HepG2 (cell line): ENCODE data around the gene CALR. TPM values are rescaled to one million over a fixed set of nuclear protein-coding genes. Genes with fewer than 3 reads are reported as not detected.
A peak's percentile ranks its signal among the peaks of the same experiment; 100 is the strongest.

ENCODE experiments used
- AGO2 ChIP-seq: fragments of 200-400 bp; formaldehyde crosslinking; optimal IDR thresholded peaks from 2 replicates; pipeline ENCODE3; 2017; ENCODE audit warnings: mild to moderate bottlenecking, low read depth, low read length, moderate library complexity
- ATM ChIP-seq: fragments of 450-650 bp; IDR thresholded peaks from 2 replicates; pipeline ENCODE4 v1.7.1; 2017; ENCODE audit warnings: mild to moderate bottlenecking, borderline replicate concordance
- DNMT3B ChIP-seq: conservative IDR thresholded peaks from 2 replicates; pipeline ENCODE4 v1.6.1; 2016; ENCODE audit warnings: missing biosample characterization, control low read depth
- ELF3 ChIP-seq: IDR thresholded peaks from 2 replicates; pipeline ENCODE4 v1.6.1; 2016; ENCODE audit warnings: missing genetic modification reagents, missing compliant biosample characterization
- FOSL1 ChIP-seq: sonication (generic); formaldehyde crosslinking; IDR thresholded peaks from 2 replicates; pipeline ENCODE4 v1.9.0; 2021; ENCODE audit warnings: missing genetic modification reagents, borderline replicate concordance
- HCFC1 ChIP-seq: fragments of 150-350 bp; IDR thresholded peaks from 2 replicates; pipeline ENCODE4 v1.6.1; 2014; ENCODE audit warnings: low read depth, low read length
- HMG20A ChIP-seq: IDR thresholded peaks from 2 replicates; pipeline ENCODE4 v1.6.1; 2016; ENCODE audit warnings: borderline replicate concordance
- NR1H2 ChIP-seq: sonication (generic); formaldehyde crosslinking; IDR thresholded peaks from 2 replicates; pipeline ENCODE4 v1.8.1; 2022; ENCODE audit warnings: low read depth, missing genetic modification reagents, borderline replicate concordance
- NR2F1 ChIP-seq, 2 experiments: fragments of 450-650 bp in 1 of 2; formaldehyde crosslinking in 1 of 2; IDR thresholded peaks; 2 replicates each; pipeline versions ENCODE4 v1.5.0 to v1.6.1; 2016 to 2020; ENCODE audit warnings: mild to moderate bottlenecking in 1 of 2, missing compliant biosample characterization in 1 of 2, missing genetic modification reagents in 1 of 2, moderate library complexity in 1 of 2
- SOX6 ChIP-seq, 2 experiments: fragments of 450-650 bp in 1 of 2; sonication (generic) in 1 of 2; formaldehyde crosslinking in 1 of 2; IDR thresholded peaks; 2 replicates each; pipeline versions ENCODE4 v1.4.0 to v1.6.1; 2017 to 2020; ENCODE audit warnings: antibody characterized with exemption in 1 of 2, mild to moderate bottlenecking in 1 of 2, missing genetic modification reagents in 1 of 2
- SRY ChIP-seq: sonication (generic); formaldehyde crosslinking; IDR thresholded peaks from 2 replicates; pipeline ENCODE4 v1.8.0; 2022; ENCODE audit warnings: mild to moderate bottlenecking, missing genetic modification reagents
- TBP ChIP-seq: sonication (generic); formaldehyde crosslinking; IDR thresholded peaks from 2 replicates; pipeline ENCODE4 v1.5.0; 2020; ENCODE audit warnings: missing genetic modification reagents
- ZFAT ChIP-seq: sonication (generic); formaldehyde crosslinking; conservative IDR thresholded peaks from 2 replicates; pipeline ENCODE4 v1.8.1; 2023; ENCODE audit warnings: missing genetic modification reagents, inconsistent platforms
- ZNF10 ChIP-seq: sonication (generic); formaldehyde crosslinking; IDR thresholded peaks from 2 replicates; pipeline ENCODE4 v1.4.0; 2020; ENCODE audit warnings: mild to moderate bottlenecking, low read depth, missing genetic modification reagents, borderline replicate concordance
- ZNF136 ChIP-seq: sonication (generic); formaldehyde crosslinking; IDR thresholded peaks from 2 replicates; pipeline ENCODE4 v1.8.1; 2022; ENCODE audit warnings: low read depth, mild to moderate bottlenecking, moderate library complexity, missing genetic modification reagents
- ZNF17 ChIP-seq: sonication (generic); formaldehyde crosslinking; IDR thresholded peaks from 2 replicates; pipeline ENCODE4 v1.5.0; 2020; ENCODE audit warnings: mild to moderate bottlenecking, missing genetic modification reagents
- ZNF3 ChIP-seq: IDR thresholded peaks from 2 replicates; pipeline ENCODE4 v1.7.0; 2017; ENCODE audit warnings: inconsistent platforms
- ZNF335 ChIP-seq: sonication (generic); formaldehyde crosslinking; IDR thresholded peaks from 2 replicates; pipeline ENCODE4 v1.4.0; 2020; ENCODE audit warnings: missing genetic modification reagents
- ZNF34 ChIP-seq: sonication (generic); formaldehyde crosslinking; IDR thresholded peaks from 2 replicates; pipeline ENCODE4 v1.4.0; 2020; ENCODE audit warnings: mild to moderate bottlenecking, missing genetic modification reagents, borderline replicate concordance
- ZNF557 ChIP-seq: sonication (generic); formaldehyde crosslinking; IDR thresholded peaks from 2 replicates; pipeline ENCODE4 v1.4.0; 2020; ENCODE audit warnings: missing genetic modification reagents
- ZNF562 ChIP-seq: sonication (generic); formaldehyde crosslinking; IDR thresholded peaks from 2 replicates; pipeline ENCODE4 v1.8.0; 2022; ENCODE audit warnings: missing genetic modification reagents, borderline replicate concordance
- ZNF598 ChIP-seq: sonication (generic); formaldehyde crosslinking; IDR thresholded peaks from 2 replicates; pipeline ENCODE4 v1.5.1; 2020; ENCODE audit warnings: mild to moderate bottlenecking, missing genetic modification reagents, borderline replicate concordance
- ZNF616 ChIP-seq: sonication (generic); formaldehyde crosslinking; IDR thresholded peaks from 2 replicates; pipeline ENCODE4 v1.5.0; 2020; ENCODE audit warnings: low read depth, mild to moderate bottlenecking, missing genetic modification reagents
- ZNF816 ChIP-seq: sonication (generic); formaldehyde crosslinking; IDR thresholded peaks from 2 replicates; pipeline ENCODE4 v1.8.0; 2022; ENCODE audit warnings: missing genetic modification reagents, mild to moderate bottlenecking, borderline replicate concordance
- polyA plus RNA-seq, 8 experiments: library from polyadenylated mRNA; depleted of rRNA in 3 of 8; stranded (reverse) in 7 of 8; unstranded in 1 of 8; fragments of >200 nt; fragmentation: Illumina TruSeq in 4 of 8; extraction: Trizol in 4 of 8; gene quantifications; 2 replicates each; pipeline versions ENCODE4 v1.2.1 to v1.2.3, GENCODE V29; 2011 to 2016; ENCODE audit warnings: low read depth in 4 of 8, missing spikeins in 1 of 8, mixed read lengths in 1 of 8; ENCODE audit not compliant: insufficient read depth in 1 of 8
- total RNA-seq, 5 experiments: library from RNA; depleted of rRNA; stranded (reverse); fragments of >200 nt; fragmentation: Illumina TruSeq; extraction: Trizol; gene quantifications; 2 replicates each; pipeline ENCODE4 v1.2.3, GENCODE V29; 2016; ENCODE audit warnings: low read depth in 1 of 5
- TF ChIP-seq, protein P1 (sequence below): sonication (generic); formaldehyde crosslinking; IDR thresholded peaks from 2 replicates; pipeline ENCODE4 v1.8.0; 2022; ENCODE audit warnings: missing genetic modification reagents, low read depth, mild to moderate bottlenecking, borderline replicate concordance
- TF ChIP-seq, protein P2 (sequence below): IDR thresholded peaks from 2 replicates; pipeline ENCODE4 v1.6.1; 2016; ENCODE audit warnings: low read depth, control low read depth
- TF ChIP-seq, protein P3 (sequence below): sonication (generic); formaldehyde crosslinking; IDR thresholded peaks from 2 replicates; pipeline ENCODE4 v1.8.0; 2022; ENCODE audit warnings: mild to moderate bottlenecking, missing genetic modification reagents, moderate library complexity
- TF ChIP-seq, protein P4 (sequence below): sonication (generic); formaldehyde crosslinking; IDR thresholded peaks from 2 replicates; pipeline ENCODE4 v1.8.0; 2022; ENCODE audit warnings: mild to moderate bottlenecking, missing genetic modification reagents

Gene CALR
- total and polyA plus RNA-seq, 2 of the 13 experiments (the other 11 are each of a cell fraction or from before 2014, with no cell fraction given): 898 to 934 TPM

DNA sequence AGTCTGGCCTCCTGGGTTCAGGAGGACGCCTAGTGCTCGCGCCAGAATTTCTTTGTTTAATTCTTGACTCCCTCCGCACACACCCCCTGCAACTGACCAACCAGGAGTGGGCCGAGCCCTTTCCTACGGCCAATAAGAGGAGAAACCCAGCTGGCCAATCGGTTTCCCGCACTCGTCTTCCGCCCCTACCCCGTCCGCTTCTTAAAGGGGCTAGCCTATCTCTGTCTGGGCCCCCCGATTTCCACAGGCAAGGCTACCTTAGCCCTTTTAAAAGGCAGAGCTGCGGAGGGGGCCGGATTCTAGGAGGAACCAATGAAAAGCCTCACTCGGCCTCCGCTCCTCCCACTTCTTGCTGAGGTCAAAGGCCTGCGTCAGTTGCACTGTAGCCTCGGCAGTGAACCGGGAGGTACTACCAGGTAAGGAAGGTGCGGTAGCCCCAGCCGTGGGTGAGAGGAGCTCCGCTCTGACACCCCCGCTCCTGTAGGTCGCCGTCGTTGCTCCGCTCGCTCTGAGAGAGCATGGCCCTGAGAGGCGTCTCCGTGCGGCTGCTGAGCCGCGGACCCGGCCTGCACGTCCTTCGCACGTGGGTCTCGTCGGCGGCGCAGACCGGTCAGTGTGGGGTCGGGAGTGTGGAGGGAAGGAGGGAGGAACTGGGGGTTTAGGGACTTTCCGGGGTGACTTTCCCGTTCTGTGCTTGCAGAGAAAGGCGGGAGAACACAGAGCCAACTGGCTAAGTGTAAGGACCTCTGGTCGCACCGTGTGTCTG is 47.4 kb upstream of the CALR start, which contains the start of gene GCDH (continued):
- no peak for TF ChIP-seq FOSL1 (CRISPR knock-in tag)
- no peak for TF ChIP-seq NR1H2 (CRISPR knock-in tag)
- TF ChIP-seq SOX6 (IDR thresholded peaks at IDR 0.05): no peak
- peak; percentile 63 for TF ChIP-seq SOX6 (CRISPR knock-in tag; IDR thresholded peaks at IDR 0.05)
- TF ChIP-seq, protein P1, sequence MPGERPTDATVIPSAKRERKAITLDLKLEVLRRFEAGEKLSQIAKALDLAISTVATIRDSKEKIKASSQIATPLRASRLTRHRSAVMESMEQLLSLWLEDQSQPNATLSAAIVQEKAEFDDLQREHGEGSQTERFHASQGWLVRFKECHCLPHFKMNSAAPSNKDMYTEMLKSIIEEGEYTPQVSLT (CRISPR knock-in tag): no peak
- TF ChIP-seq, protein P2, sequence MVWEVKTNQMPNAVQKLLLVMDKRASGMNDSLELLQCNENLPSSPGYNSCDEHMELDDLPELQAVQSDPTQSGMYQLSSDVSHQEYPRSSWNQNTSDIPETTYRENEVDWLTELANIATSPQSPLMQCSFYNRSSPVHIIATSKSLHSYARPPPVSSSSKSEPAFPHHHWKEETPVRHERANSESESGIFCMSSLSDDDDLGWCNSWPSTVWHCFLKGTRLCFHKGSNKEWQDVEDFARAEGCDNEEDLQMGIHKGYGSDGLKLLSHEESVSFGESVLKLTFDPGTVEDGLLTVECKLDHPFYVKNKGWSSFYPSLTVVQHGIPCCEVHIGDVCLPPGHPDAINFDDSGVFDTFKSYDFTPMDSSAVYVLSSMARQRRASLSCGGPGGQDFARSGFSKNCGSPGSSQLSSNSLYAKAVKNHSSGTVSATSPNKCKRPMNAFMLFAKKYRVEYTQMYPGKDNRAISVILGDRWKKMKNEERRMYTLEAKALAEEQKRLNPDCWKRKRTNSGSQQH: no peak
- TF ChIP-seq ZNF616 (CRISPR knock-in tag): 0 out of 2 replicates have a peak, but pooled peaks have one; percentile 20
- TF ChIP-seq TBP (CRISPR knock-in tag): no peak
- TF ChIP-seq ATM: no peak
- TF ChIP-seq ELF3: peak; percentile 47; the same call in 1 of the 2 replicates
- peak; percentile 50 for TF ChIP-seq HCFC1
- 0 out of 2 replicates have a peak, but pooled peaks have one; percentile 50 for TF ChIP-seq SRY
- no peak for TF ChIP-seq ZFAT (CRISPR knock-in tag)
- TF ChIP-seq ZNF562: no peak
- TF ChIP-seq ZNF17: no peak
- no peak for TF ChIP-seq HMG20A (CRISPR knock-in tag)
- TF ChIP-seq AGO2: peak; percentile 35
- TF ChIP-seq NR2F1 (CRISPR knock-in tag; IDR thresholded peaks at IDR 0.05): peak in 1 of 2 experiments; percentile 65; a peak in 3 of 4 replicates
- peak; percentile 81 for TF ChIP-seq ZNF335 (CRISPR knock-in tag)
- TF ChIP-seq ZNF3: no peak
- no peak for TF ChIP-seq ZNF557 (CRISPR knock-in tag)
- TF ChIP-seq, protein P3, sequence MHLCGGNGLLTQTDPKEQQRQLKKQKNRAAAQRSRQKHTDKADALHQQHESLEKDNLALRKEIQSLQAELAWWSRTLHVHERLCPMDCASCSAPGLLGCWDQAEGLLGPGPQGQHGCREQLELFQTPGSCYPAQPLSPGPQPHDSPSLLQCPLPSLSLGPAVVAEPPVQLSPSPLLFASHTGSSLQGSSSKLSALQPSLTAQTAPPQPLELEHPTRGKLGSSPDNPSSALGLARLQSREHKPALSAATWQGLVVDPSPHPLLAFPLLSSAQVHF (CRISPR knock-in tag): no peak
- TF ChIP-seq ZNF34: no peak
- TF ChIP-seq, protein P4, sequence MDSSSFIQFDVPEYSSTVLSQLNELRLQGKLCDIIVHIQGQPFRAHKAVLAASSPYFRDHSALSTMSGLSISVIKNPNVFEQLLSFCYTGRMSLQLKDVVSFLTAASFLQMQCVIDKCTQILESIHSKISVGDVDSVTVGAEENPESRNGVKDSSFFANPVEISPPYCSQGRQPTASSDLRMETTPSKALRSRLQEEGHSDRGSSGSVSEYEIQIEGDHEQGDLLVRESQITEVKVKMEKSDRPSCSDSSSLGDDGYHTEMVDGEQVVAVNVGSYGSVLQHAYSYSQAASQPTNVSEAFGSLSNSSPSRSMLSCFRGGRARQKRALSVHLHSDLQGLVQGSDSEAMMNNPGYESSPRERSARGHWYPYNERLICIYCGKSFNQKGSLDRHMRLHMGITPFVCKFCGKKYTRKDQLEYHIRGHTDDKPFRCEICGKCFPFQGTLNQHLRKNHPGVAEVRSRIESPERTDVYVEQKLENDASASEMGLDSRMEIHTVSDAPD (CRISPR knock-in tag): no peak
- TF ChIP-seq ZNF10 (CRISPR knock-in tag): 0 out of 2 replicates have a peak, but pooled peaks have one; percentile 72
- no peak for TF ChIP-seq DNMT3B (CRISPR knock-in tag)
- TF ChIP-seq ZNF816 (CRISPR knock-in tag): peak; percentile 84
- no peak for TF ChIP-seq ZNF136 (CRISPR knock-in tag)
- 0 out of 2 replicates have a peak, but pooled peaks have one; percentile 41 for TF ChIP-seq ZNF598 (CRISPR knock-in tag)
